Endothelial cell of umbilical vein (primary cell): ENCODE results near the gene SH3PXD2A. TPM values are rescaled to one million over a fixed set of nuclear protein-coding genes. Genes with fewer than 3 reads are reported as not detected.

Experiments used
- BruUV-seq: library from RNA; stranded (reverse); fragments of 400-500 nt; replicated peaks from 2 replicates; lab custom pipeline; 2021; lab: Mats Ljungman, UMichigan
- CTCF ChIA-PET: fragments of 300-600, 350-600 bp; sonication (Branson Sonifier 250); formaldehyde crosslinking; loops from one replicate; lab custom pipeline; 2021; ENCODE audit warnings: antibody characterized with exemption, inconsistent platforms; lab: Charles Lee
- POLR2A ChIA-PET: fragments of 300-600, 350-600 bp; sonication (Branson Sonifier 250); formaldehyde crosslinking; loops from one replicate; lab custom pipeline; 2021; ENCODE audit warnings: antibody characterized with exemption, inconsistent platforms; lab: Charles Lee
- DNase-seq: peaks from one replicate; pipeline ENCODE4 v3.0.0-alpha.2; 2011; ENCODE audit warnings: low read depth, low spot score
- FAIRE-seq: peaks from 2 replicates; lab custom pipeline; 2011; peaks lifted over from hg19 to GRCh38; lab: Jason Lieb, UNC
- H2AFZ ChIP-seq: 2 replicates; pipeline ENCODE4 v1.6.0; 2012; ENCODE audit warnings: low read depth, low read length, control low read depth, inconsistent platforms
- H3K27ac ChIP-seq: 2 replicates; pipeline ENCODE4 v1.5.1; 2011; ENCODE audit warnings: low read depth, mild to moderate bottlenecking, control low read depth, low read length, moderate library complexity; ENCODE audit not compliant: insufficient read depth
- H3K27me3 ChIP-seq, 2 experiments: 2 replicates each; pipeline versions ENCODE4 v1.6.0 to v1.6.1; 2011; ENCODE audit warnings: low read length in 2 of 2, mixed read lengths in 1 of 2; ENCODE audit not compliant: control insufficient read depth in 2 of 2, insufficient read depth in 2 of 2
- H3K36me3 ChIP-seq, 2 experiments: 2 replicates in 1 of 2; 3 replicates in 1 of 2; pipeline ENCODE4 v1.5.1; 2011; ENCODE audit warnings: low read length in 2 of 2, mild to moderate bottlenecking in 1 of 2, moderate library complexity in 1 of 2; ENCODE audit not compliant: control insufficient read depth in 2 of 2, insufficient read depth in 2 of 2; ENCODE audit errors: extremely low read depth in 1 of 2
- H3K4me1 ChIP-seq: 3 replicates; pipeline ENCODE4 v1.5.1; 2011; ENCODE audit warnings: mild to moderate bottlenecking, low read length; ENCODE audit not compliant: control insufficient read depth, insufficient read depth; ENCODE audit errors: extremely low read depth
- H3K4me2 ChIP-seq: 2 replicates; pipeline ENCODE4 v1.6.1; 2011; ENCODE audit warnings: low read length, control low read depth, mixed read lengths; ENCODE audit not compliant: insufficient read depth
- H3K4me3 ChIP-seq, 3 experiments: fragments of 200-600 bp in 1 of 3; sonication (generic), shearing (Covaris generic) in 1 of 3; replicated peaks in 1 of 3; 2 replicates each; pipeline ENCODE4 v1.5.1; 2011 to 2016; ENCODE audit warnings: control low read depth in 3 of 3, low read length in 3 of 3, mild to moderate bottlenecking in 2 of 3, inconsistent platforms in 1 of 3, low read depth in 1 of 3, moderate library complexity in 1 of 3; ENCODE audit not compliant: insufficient read depth in 1 of 3
- H3K79me2 ChIP-seq: 2 replicates; pipeline ENCODE4 v1.6.0; 2012; ENCODE audit warnings: low read length, inconsistent platforms; ENCODE audit not compliant: control insufficient read depth, insufficient read depth
- H3K9ac ChIP-seq: replicated peaks from 2 replicates; pipeline ENCODE3; 2011; ENCODE audit warnings: low read length, control low read depth; ENCODE audit not compliant: insufficient read depth; ENCODE audit errors: extremely low read depth
- H3K9me1 ChIP-seq: replicated peaks from 3 replicates; pipeline ENCODE4 v1.6.0; 2011; ENCODE audit warnings: mild to moderate bottlenecking, low read length; ENCODE audit not compliant: control insufficient read depth, insufficient read depth; ENCODE audit errors: extremely low read depth
- H3K9me3 ChIP-seq: replicated peaks from 2 replicates; pipeline ENCODE4 v1.5.1; 2012; ENCODE audit warnings: low read length, inconsistent platforms; ENCODE audit not compliant: control insufficient read depth, insufficient read depth
- H4K20me1 ChIP-seq: replicated peaks from 2 replicates; pipeline ENCODE3; 2011; ENCODE audit warnings: mild to moderate bottlenecking, low read length; ENCODE audit not compliant: control insufficient read depth, insufficient read depth; ENCODE audit errors: extremely low read depth
- EZH2 ChIP-seq: IDR thresholded peaks from 2 replicates; pipeline ENCODE4 v1.6.1; 2012; ENCODE audit warnings: borderline replicate concordance, low read depth, mild to moderate bottlenecking, moderate library complexity, low read length, inconsistent platforms; ENCODE audit not compliant: severe bottlenecking
- FOS ChIP-seq: IDR thresholded peaks from 2 replicates; pipeline ENCODE4 v1.6.1; 2011; ENCODE audit warnings: mild to moderate bottlenecking, low read length, moderate library complexity, borderline replicate concordance; ENCODE audit not compliant: insufficient read depth
- GATA2 ChIP-seq: IDR thresholded peaks from 2 replicates; pipeline ENCODE4 v1.7.0; 2011; ENCODE audit warnings: low read depth, mild to moderate bottlenecking, moderate library complexity, mixed read lengths, low read length; ENCODE audit not compliant: insufficient read length, insufficient read depth
- JUN ChIP-seq: IDR thresholded peaks from 2 replicates; pipeline ENCODE4 v1.6.1; 2011; ENCODE audit warnings: borderline replicate concordance, low read depth; ENCODE audit not compliant: insufficient read length, insufficient read depth
- MYC ChIP-seq: IDR thresholded peaks from one replicate; pipeline ENCODE4 v1.6.1; 2011; ENCODE audit warnings: mild to moderate bottlenecking, low read depth, low read length
- POLR2A ChIP-seq: IDR thresholded peaks from 2 replicates; pipeline ENCODE4 v1.6.1; 2012; ENCODE audit warnings: low read depth, mild to moderate bottlenecking, control low read depth, low read length
- POLR2AphosphoS5 ChIP-seq: IDR thresholded peaks from 2 replicates; pipeline ENCODE4 v1.6.1; 2012; ENCODE audit warnings: low read depth, mild to moderate bottlenecking, control low read depth, low read length, moderate library complexity; ENCODE audit not compliant: insufficient read depth
- dilution Hi-C: fragments of 300-500 bp; cut with MboI; formaldehyde crosslinking; loops from one replicate; pipeline ENCODE4 v1.15.0; 2019; ENCODE audit warnings: low sequenced_read_pairs; ENCODE audit not compliant: extremely low pct_ligation_motif_present
- intact Hi-C: fragments of 100-400 bp; cut with micrococcal nuclease; formaldehyde crosslinking; loops from one replicate; pipeline ENCODE4 v1.10.0; 2022
- polyA plus RNA-seq, 4 experiments: library from polyadenylated mRNA; depleted of rRNA in 3 of 4; stranded (reverse) in 3 of 4; unstranded in 1 of 4; fragments of >200 nt; gene quantifications; 2 replicates each; pipeline versions ENCODE4 v1.2.1 to v1.2.3, GENCODE V29; 2011 to 2012; ENCODE audit warnings: missing spikeins in 1 of 4
- total RNA-seq: library from RNA; stranded (reverse); gene quantifications from 2 replicates; pipeline ENCODE4 v1.2.3, GENCODE V29; 2021
- TF ChIP-seq, protein P1 (sequence below): IDR thresholded peaks from 2 replicates; pipeline ENCODE4 v1.6.1; 2011; ENCODE audit not compliant: insufficient read depth, insufficient read length
- TF ChIP-seq, protein P2 (sequence below), 2 donors: IDR thresholded peaks; 1 replicate in 1 of 2; 2 replicates in 1 of 2; pipeline ENCODE4 v1.5.1; 2011; ENCODE audit warnings: low read length in 2 of 2, mild to moderate bottlenecking in 2 of 2, moderate library complexity in 2 of 2, control low read depth in 1 of 2, inconsistent platforms in 1 of 2, low read depth in 1 of 2; ENCODE audit not compliant: insufficient read depth in 1 of 2; ENCODE audit errors: extremely low read depth in 1 of 2

The SH3PXD2A gene
- total and polyA plus RNA-seq, 2 donors (not counting 3 experiments of a cell fraction or from before 2014, with no cell fraction given), result 1.4 to 5.1 TPM

DNA sequence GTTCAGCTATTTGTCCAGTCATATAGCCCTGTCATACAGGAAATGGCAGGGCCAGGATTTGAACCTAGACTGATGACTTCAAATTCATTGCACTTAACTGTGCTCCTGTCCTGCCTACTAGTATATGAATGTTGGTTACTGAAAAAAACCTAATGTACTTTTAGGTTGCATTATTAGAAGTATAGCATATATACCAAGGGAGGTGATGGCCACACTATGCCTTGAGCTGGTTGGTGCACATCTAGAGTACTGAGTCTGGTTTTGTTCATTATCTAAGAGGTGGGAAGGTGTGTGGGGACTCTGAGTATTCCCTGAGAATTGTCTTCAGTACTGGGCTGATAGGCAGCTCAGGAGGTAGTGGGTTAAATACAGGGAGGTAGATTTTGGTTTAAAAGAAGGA, 273.9 kb downstream of the SH3PXD2A start:
- Histone ChIP-seq H3K9me1 (no peaks in the 10 kb centered on the region), H3K9ac (no peak overlapping the region), H3K27ac (no peak overlapping the region), H3K79me2 (no peaks in the 10 kb centered on the region), H2AFZ (no peak overlapping the region), H3K27me3 (peaks cover 14 to 35% of the 10 kb centered on the region in 2 experiments), H3K36me3 (no peaks in the 10 kb centered on the region), H3K4me3 (no peak overlapping the region), H3K4me1 (no peaks in the 10 kb centered on the region), H3K9me3 (no peaks in the 10 kb centered on the region), H4K20me1 (no peaks in the 10 kb centered on the region), H3K4me2 (no peak overlapping the region)
- BruUV-seq, result no TSS peak
- ChIA-PET POLR2A (no interaction called here), CTCF (interaction anchor here (0.7 to 2.0 kb wide), 2 partner anchors 11 to 12 kb away, joined by 3 to 10 read pairs; no protein-coding TSS in a partner anchor)
- intact Hi-C loops, result loop anchor here (5.0 kb wide), 1 partner anchor 79 kb away; no protein-coding TSS in a partner anchor
- no peak for DNase-seq
- FAIRE-seq, result no peak
- dilution Hi-C loops, result no loop called here
- TF ChIP-seq GATA2 (no peak), POLR2AphosphoS5 (no peak), FOS (no peak), MYC (no peak), JUN (no peak), POLR2A (no peak), EZH2 (no peak)
- TF ChIP-seq, protein P1, sequence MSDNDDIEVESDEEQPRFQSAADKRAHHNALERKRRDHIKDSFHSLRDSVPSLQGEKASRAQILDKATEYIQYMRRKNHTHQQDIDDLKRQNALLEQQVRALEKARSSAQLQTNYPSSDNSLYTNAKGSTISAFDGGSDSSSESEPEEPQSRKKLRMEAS, result no peak
- TF ChIP-seq, protein P2, sequence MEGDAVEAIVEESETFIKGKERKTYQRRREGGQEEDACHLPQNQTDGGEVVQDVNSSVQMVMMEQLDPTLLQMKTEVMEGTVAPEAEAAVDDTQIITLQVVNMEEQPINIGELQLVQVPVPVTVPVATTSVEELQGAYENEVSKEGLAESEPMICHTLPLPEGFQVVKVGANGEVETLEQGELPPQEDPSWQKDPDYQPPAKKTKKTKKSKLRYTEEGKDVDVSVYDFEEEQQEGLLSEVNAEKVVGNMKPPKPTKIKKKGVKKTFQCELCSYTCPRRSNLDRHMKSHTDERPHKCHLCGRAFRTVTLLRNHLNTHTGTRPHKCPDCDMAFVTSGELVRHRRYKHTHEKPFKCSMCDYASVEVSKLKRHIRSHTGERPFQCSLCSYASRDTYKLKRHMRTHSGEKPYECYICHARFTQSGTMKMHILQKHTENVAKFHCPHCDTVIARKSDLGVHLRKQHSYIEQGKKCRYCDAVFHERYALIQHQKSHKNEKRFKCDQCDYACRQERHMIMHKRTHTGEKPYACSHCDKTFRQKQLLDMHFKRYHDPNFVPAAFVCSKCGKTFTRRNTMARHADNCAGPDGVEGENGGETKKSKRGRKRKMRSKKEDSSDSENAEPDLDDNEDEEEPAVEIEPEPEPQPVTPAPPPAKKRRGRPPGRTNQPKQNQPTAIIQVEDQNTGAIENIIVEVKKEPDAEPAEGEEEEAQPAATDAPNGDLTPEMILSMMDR (IDR thresholded peaks at IDR 0.05; ENCODE audit: extremely low read depth in 1 of 2, insufficient read depth in 1 of 2, low read depth in 1 of 2, low read length in 2 of 2), result no peak
